Liver (tissue), 3 donors: ENCODE data around the gene CLCN1.

Experiments
- ATF3 ChIP-seq: IDR thresholded peaks from 2 replicates; pipeline ENCODE4 v1.6.1; 2016; ENCODE audit warnings: antibody characterized with exemption
- CTCF ChIP-seq: fragments of 150-350 bp; IDR thresholded peaks from 2 replicates; pipeline ENCODE4 v1.5.1; 2017; ENCODE audit warnings: improper control_type of control experiment, low read depth, low read length; ENCODE audit not compliant: missing input control
- EGR1 ChIP-seq, 2 donors: IDR thresholded peaks; 2 replicates each; pipeline ENCODE4 v1.6.1; 2016 to 2018; ENCODE audit warnings: antibody characterized with exemption in 2 of 2, low read depth in 2 of 2
- MAX ChIP-seq: IDR thresholded peaks from 2 replicates; pipeline ENCODE4 v1.6.1; 2016; ENCODE audit warnings: antibody characterized with exemption
- RAD21 ChIP-seq, 2 donors: IDR thresholded peaks; 2 replicates each; pipeline ENCODE4 v1.6.1; 2016; ENCODE audit warnings: antibody characterized with exemption in 2 of 2, mild to moderate bottlenecking in 2 of 2
- RXRA ChIP-seq, 2 donors: IDR thresholded peaks; 2 replicates each; pipeline ENCODE4 v1.6.1; 2017 to 2018; ENCODE audit warnings: antibody characterized with exemption in 2 of 2, mild to moderate bottlenecking in 1 of 2
- TF ChIP-seq, protein P1 (sequence below): IDR thresholded peaks from 2 replicates; pipeline ENCODE4 v1.6.1; 2016; ENCODE audit warnings: antibody characterized with exemption
- donor health status: healthy.
- donor health status: healthy.

DNA sequence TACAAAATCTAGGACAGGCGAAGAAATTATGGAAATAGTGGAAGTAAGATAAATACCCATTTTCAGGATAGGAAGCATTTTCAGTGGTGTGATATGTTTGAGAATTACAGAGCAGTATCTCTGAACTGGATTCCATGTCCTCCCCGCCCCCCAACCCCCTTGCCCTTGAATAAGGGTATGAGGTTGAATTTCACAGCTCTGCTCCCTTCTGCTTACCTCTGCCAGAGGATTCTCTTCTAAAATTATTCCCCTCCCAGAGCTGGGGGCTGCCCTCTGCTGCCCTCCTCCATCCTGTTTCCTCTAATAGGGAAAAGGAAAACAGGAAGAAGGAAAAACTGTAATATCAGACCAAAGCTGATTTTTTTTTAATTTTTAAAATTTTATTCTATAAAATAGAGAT, 7.3 kb upstream of the CLCN1 start:
- TF ChIP-seq ATF3 (no peak), CTCF (no peak), EGR1 (IDR thresholded peaks at IDR 0.05; ENCODE audit: low read depth in 2 of 2) (no peak), MAX (no peak), RAD21 (IDR thresholded peaks at IDR 0.05) (no peak), RXRA (IDR thresholded peaks at IDR 0.05) (no peak)
- TF ChIP-seq, protein P1, sequence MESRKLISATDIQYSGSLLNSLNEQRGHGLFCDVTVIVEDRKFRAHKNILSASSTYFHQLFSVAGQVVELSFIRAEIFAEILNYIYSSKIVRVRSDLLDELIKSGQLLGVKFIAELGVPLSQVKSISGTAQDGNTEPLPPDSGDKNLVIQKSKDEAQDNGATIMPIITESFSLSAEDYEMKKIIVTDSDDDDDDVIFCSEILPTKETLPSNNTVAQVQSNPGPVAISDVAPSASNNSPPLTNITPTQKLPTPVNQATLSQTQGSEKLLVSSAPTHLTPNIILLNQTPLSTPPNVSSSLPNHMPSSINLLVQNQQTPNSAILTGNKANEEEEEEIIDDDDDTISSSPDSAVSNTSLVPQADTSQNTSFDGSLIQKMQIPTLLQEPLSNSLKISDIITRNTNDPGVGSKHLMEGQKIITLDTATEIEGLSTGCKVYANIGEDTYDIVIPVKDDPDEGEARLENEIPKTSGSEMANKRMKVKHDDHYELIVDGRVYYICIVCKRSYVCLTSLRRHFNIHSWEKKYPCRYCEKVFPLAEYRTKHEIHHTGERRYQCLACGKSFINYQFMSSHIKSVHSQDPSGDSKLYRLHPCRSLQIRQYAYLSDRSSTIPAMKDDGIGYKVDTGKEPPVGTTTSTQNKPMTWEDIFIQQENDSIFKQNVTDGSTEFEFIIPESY = no peak
